A172 (cell line): Measurements from ENCODE around the gene IRF2. TPM values are rescaled to one million over a fixed set of nuclear protein-coding genes. Genes with fewer than 3 reads are reported as not detected.
A peak's percentile ranks its signal among the peaks of the same experiment; 100 is the strongest.

Experiments used
- DNase-seq: peaks from one replicate; pipeline ENCODE4 v3.0.0-alpha.2; 2015; ENCODE audit warnings: low spot score
- total RNA-seq: library from RNA; depleted of rRNA; stranded (reverse); fragments of >200 nt; shearing (Covaris generic); gene quantifications from 2 replicates; pipeline ENCODE4 v1.2.3, GENCODE V29; 2014

IRF2 gene
- total RNA-seq, 1 experiment from 2014 or later = 22.6 TPM

- DNase-seq = no peak
Measured at GRCh38 chr4:184450743-184451535, 23.4 kb downstream of the IRF2 start.

DNA sequence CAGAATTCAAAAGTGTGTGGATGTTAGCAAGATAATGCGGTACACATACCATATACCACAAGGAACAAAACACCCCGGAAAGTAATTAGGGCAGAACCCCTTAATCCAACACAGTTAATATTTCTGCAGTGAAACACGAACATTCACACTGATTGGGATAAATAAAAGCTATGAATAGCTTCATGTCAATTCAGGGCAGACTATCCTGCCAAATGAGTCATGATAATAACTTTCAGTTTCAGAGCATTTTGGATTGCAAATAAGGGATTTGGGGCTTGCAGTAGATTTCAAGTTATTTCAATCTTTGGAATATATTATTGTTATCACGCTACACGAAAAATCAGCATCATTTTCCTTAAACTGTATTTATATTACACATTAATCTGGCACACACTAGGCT lies 24.3 kb downstream of the IRF2 start:
- peak; percentile 23 for DNase-seq

GRCh38 chr4:184448821-184449220 lies 25.5 kb downstream of the IRF2 start:
- DNase-seq = peak; percentile 58

GRCh38 chr4:184448141-184448540 lies 26.2 kb downstream of the IRF2 start:
- no peak for DNase-seq

- no peak for DNase-seq
Measured at GRCh38 chr4:184447664-184448063, 26.7 kb downstream of the IRF2 start.

DNA sequence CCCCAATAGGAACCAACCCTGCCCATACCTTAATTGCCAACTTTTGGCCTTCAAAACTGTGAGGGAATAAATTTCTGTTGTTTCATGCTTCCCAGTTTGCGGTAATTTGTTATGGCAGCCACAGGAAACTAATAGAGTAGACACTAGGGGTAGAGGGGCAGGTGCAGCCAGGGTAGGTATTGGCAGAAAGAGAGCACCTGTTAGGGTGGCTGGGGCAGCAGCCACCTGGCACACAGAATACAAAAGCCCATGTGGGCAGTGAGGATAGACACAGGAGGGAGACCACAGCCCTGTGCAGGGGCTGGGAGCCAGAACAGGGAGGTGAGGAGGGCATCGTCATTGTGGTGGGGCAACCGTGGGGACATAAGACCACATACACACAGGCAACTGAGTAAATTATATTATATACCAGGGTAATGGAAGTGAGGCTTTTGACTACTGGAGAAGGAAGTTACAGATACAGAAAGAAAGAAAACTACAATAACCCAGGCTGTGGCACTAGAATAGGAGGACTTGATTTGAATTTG lies 28.2 kb downstream of the IRF2 start:
- DNase-seq = no peak

DNA sequence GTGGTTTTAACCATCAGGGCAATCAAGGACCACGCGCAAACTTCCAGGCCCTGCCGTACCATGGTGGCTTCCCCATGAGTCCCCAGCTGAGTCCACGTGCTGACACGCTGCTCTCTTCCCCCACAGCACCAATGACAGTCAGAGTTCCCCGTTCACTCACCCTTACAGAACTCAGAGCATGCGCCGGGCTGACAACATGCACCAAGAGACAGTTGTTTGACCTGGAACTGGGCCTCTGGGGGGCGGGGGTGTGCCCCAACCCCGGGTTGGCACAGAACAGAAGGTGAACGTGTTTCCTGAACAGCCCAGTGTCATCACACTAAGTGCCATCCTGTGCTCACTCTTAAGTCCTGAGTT lies 29.4 kb downstream of the IRF2 start:
- DNase-seq = no peak

DNA sequence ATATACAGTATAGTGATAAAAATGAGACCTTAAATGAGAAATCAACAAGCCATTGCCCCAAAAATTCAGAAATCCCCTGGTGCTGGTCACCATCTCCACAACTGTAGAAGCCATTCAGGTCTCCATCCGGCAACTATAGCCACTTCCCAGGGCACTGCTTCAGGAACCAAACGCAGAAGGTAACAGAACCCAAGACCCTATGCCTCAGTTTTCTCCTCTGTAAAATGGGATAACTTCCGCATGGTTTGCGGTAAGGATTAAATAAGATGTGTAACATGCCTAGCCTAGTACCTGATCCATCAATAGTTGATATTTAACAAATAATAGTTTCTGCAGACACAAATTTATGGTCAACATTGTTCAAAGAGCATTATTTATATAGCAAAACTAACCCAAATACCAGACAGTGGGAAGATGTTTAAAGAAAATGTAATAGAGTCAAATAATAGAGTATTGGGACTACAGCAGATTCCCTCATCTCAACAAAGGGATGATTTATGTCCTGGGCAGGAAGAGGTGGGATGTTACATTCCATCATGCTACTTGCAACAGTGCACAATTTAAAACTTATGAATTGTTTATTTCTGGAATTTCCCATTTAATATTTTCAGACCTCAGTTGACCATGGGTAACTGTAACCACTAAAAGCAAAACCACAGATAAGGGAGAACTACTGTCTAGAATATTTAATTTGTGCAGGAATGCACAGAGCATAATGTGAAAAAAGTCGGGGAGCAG lies 30.0 kb downstream of the IRF2 start:
- DNase-seq = peak; percentile 9

DNA sequence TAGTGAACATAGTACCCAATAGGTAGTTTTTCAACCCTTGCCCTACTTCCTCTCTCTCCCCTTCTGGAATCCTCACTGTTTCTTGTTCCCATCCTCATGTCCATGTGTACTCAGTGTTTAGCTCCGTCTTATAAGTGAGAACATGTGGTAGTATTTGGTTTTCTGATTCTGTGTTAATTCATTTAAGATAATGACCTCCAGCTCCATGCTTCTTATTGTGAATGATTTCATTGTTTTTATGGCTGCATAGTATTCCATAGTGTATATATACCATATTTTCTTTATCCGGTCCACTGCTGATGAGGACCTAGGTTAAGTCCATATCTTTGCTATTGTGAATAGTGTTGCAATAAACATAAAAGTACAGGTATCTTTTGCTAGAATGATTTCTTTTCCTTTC lies 31.0 kb downstream of the IRF2 start:
- no peak for DNase-seq

GRCh38 chr4:184442314-184442635 lies 32.1 kb downstream of the IRF2 start:
- DNase-seq = no peak

- DNase-seq = no peak
Measured at GRCh38 chr4:184441461-184442313, 32.7 kb downstream of the IRF2 start.

- no peak for DNase-seq
Measured at GRCh38 chr4:184440595-184441358, 33.6 kb downstream of the IRF2 start.

- DNase-seq = no peak
Measured at GRCh38 chr4:184439856-184440594, 34.3 kb downstream of the IRF2 start.

DNA sequence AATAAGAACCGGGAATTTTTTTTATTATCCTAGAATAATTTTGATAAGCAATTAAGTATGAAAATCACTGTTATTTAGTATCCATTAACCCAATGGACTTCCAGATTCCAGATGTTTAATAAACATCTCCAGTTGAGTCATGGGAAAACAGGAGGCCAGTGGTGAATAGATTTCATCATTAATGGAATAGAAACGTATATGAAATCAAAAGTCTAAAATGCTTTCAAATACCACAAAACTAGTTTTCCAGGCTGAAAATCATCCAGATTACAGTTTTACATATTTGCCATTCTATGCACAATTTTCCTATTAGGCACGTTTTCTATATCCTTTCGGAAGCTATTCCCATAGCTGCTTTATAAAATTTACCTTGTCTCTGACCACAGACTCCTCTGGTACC lies 35.0 kb downstream of the IRF2 start:
- no peak for DNase-seq

- DNase-seq = no peak
Measured at GRCh38 chr4:184438375-184438774, 36.0 kb downstream of the IRF2 start.

GRCh38 chr4:184437565-184438265 lies 36.6 kb downstream of the IRF2 start:
- no peak for DNase-seq

DNA sequence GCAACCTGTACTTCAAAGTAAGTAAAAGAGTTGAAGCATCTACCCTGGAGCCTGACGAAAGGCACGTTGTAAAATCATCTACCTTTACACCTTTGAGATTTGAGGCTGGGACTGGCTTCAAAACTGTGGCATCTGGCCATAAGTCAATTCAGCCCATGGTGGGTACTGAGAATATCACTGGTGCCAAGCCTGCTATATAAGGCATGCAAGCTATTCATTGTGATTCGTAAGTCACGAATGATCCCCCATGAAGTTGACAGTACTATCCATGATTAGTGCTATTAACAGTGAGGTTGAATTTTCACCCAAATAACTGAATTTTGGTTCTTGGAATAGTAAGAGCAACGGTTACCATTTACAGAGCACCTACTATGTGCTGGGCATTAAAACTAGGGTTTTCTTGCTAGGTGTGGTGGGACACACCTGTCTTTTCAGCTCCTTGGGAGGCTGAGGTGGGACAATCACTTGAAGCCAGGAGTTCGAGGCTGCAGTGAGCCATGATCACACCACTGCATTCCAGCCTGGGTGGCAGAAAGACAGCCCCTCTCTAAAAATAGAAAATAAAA lies 39.8 kb downstream of the IRF2 start:
- no peak for DNase-seq

DNA sequence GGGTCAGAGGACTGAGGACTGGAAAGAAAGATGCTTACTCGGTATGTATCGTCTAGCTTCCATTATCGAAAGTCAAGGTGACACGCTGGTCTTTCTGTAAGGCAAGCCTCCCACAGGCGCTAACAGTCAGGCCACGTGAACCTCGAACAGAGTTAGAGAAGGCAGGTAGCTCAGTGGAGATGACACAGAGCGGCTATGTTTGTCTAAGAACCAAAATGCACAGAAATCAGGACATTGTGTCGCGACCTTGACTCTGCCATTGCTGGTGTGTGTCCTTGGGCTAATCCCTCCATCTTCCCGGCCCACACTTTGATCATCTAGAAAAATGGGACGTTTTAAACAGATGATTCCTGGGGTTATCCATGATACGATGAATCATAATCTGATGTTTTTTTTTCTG lies 40.3 kb downstream of the IRF2 start:
- DNase-seq = no peak

- DNase-seq = no peak
Measured at GRCh38 chr4:184433258-184433892, 41.0 kb downstream of the IRF2 start.
